K562 (cell line): ENCODE data around the gene ABHD8. TPM values are rescaled to one million over a fixed set of nuclear protein-coding genes. Genes with fewer than 3 reads are reported as not detected.

Experiments
- BCL6 ChIP-seq: fragments of 250-450 bp; sonication (Bioruptor Pico); IDR thresholded peaks from 2 replicates; pipeline ENCODE4 v1.4.0; 2020
- CHD2 ChIP-seq: IDR thresholded peaks from 2 replicates; pipeline ENCODE4 v1.6.1; 2011; ENCODE audit warnings: low read depth, low read length
- FIP1L1 ChIP-seq: fragments of 200-400 bp; formaldehyde crosslinking; IDR thresholded peaks from 2 replicates; pipeline ENCODE4 v1.6.1; 2018; ENCODE audit warnings: mild to moderate bottlenecking, low read depth, low read length; ENCODE audit not compliant: poor library complexity, severe bottlenecking
- NEUROD1 ChIP-seq: fragments of 150-350 bp; IDR thresholded peaks from 2 replicates; pipeline ENCODE4 v1.6.1; 2014; ENCODE audit warnings: borderline replicate concordance, low read length, low read depth; ENCODE audit not compliant: partially characterized antibody
- PML ChIP-seq: IDR thresholded peaks from 2 replicates; pipeline ENCODE4 v1.6.1; 2012; ENCODE audit warnings: low read length, inconsistent platforms
- SMAD1 ChIP-seq: fragments of 150-350 bp; IDR thresholded peaks from 2 replicates; pipeline ENCODE4 v1.6.1; 2014; ENCODE audit warnings: low read length, low read depth; ENCODE audit not compliant: partially characterized antibody
- SP2 ChIP-seq: IDR thresholded peaks from 2 replicates; pipeline ENCODE4 v1.6.1; 2011; ENCODE audit warnings: mild to moderate bottlenecking, low read depth, low read length, moderate library complexity; ENCODE audit not compliant: poor library complexity, severe bottlenecking; ENCODE audit errors: extremely low read depth
- YY1 ChIP-seq, 3 experiments: IDR thresholded peaks; 2 replicates each; pipeline ENCODE4 v1.6.1; 2011; ENCODE audit warnings: low read length in 2 of 3, mild to moderate bottlenecking in 2 of 3, moderate library complexity in 2 of 3, borderline replicate concordance in 1 of 3, control low read depth in 1 of 3, low read depth in 1 of 3; ENCODE audit not compliant: insufficient read depth in 3 of 3, insufficient replicate concordance in 2 of 3, control insufficient read depth in 1 of 3, insufficient read length in 1 of 3; ENCODE audit errors: extremely low read depth in 1 of 3
- ZBTB17 ChIP-seq: fragments of 450-650 bp; formaldehyde crosslinking; IDR thresholded peaks from 2 replicates; pipeline ENCODE4 v1.4.0; 2020; ENCODE audit warnings: mild to moderate bottlenecking
- ZNF165 ChIP-seq: fragments of 250-450 bp; sonication (Bioruptor Pico); IDR thresholded peaks from 2 replicates; pipeline ENCODE4 v1.4.0; 2020; ENCODE audit warnings: borderline replicate concordance
- polyA plus RNA-seq, 8 experiments: library from polyadenylated mRNA; depleted of rRNA in 4 of 8; stranded (reverse) in 5 of 8; unstranded in 3 of 8; fragments of >200 nt; fragmentation: Nextera tagmentation in 2 of 8; fragmentation: Illumina TruSeq in 1 of 8; extraction: Ambion mirVana in 2 of 8; extraction: Trizol in 1 of 8; gene quantifications; 2 replicates each; pipeline versions ENCODE4 v1.2.1 to v1.2.3, GENCODE V29; 2011 to 2014; ENCODE audit warnings: inconsistent platforms in 1 of 8, missing spikeins in 1 of 8
- total RNA-seq, 7 experiments: library from RNA; depleted of rRNA in 6 of 7; stranded (reverse); fragments of >200 nt in 6 of 7; fragmentation: Illumina TruSeq in 2 of 7; extraction: Trizol in 2 of 7; gene quantifications; 2 replicates each; pipeline versions ENCODE4 v1.2.1 to v1.2.3, GENCODE V29; 2011 to 2021; ENCODE audit warnings: low replicate concordance in 1 of 7
- TF ChIP-seq, protein P1 (sequence below): fragments of 450-650 bp; conservative IDR thresholded peaks from 2 replicates; pipeline ENCODE4 v1.6.1; 2016; ENCODE audit warnings: missing genetic modification characterization, low read depth, mild to moderate bottlenecking, control low read depth, missing compliant biosample characterization
- TF ChIP-seq, protein P2 (sequence below): fragments of 200-800 bp; sonication (Bioruptor generic); IDR thresholded peaks from 2 replicates; pipeline ENCODE4 v1.6.1; 2016; ENCODE audit warnings: missing genetic modification characterization, missing compliant biosample characterization
- TF ChIP-seq, protein P3 (sequence below): fragments of 150-350 bp; conservative IDR thresholded peaks from 2 replicates; pipeline ENCODE4 v1.6.1; 2014; ENCODE audit warnings: low read length
- TF ChIP-seq, protein P4 (sequence below): fragments of 450-650 bp; formaldehyde crosslinking; conservative IDR thresholded peaks from 2 replicates; pipeline ENCODE4 v1.4.0; 2022; ENCODE audit warnings: mild to moderate bottlenecking, missing genetic modification characterization

ABHD8 gene
- total and polyA plus RNA-seq, 9 of the 15 experiments (the other 6 are each of a cell fraction or from before 2014, with no cell fraction given) = 0.04 to 6.6 (median 2.0) TPM; not detected in 1

DNA sequence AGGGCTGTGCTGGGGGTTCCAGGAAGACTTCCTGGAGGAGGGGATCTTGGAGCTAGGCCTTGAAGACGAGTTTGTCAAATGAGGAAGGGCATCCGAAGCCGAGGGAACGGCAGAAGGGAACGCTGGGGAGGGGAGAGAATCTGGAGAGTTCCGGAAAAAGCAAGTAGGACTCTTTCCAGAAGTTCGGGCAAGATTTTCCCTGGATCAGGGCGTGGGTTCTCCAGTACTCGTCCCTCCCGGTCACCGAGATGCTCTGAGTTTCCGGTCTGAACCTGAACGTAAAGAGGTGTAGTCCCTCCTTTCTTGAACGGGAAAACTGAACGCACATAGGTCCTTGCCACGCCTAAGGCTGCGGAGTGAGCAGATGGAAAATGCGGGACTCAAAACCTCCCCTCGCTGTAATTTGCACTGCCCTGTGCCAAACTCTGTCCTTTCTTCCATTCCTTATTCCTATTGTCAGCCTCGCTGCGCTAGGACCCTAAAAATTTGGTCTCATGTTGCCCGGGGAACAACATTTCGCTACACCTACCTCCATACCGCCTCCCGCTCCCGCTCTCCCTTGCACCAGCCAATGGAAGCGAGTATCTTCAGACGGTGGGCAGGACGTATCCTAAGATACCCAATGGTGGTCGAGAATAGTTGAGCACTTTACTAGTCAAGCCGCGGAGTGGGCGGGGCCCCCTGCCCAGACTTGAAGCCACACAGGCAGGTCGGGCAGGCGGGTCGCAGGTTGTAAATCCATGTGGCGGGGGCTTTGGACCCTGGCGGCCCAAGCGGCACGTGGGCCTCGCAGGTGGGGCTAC, 33.8 kb upstream of the ABHD8 start, which contains the start of gene GTPBP3 (continued):
- TF ChIP-seq SP2 (peak; percentile 83), PML (peak; percentile 49; the same call in 1 of the 2 replicates), CHD2 (peak; percentile 79), FIP1L1 (no peak), BCL6 (no peak), ZNF165 (CRISPR knock-in tag) (0 out of 2 replicates have a peak, but pooled peaks have one; percentile 49), YY1 (IDR thresholded peaks at IDR 0.05; ENCODE audit: borderline replicate concordance in 1 of 3, control insufficient read depth in 1 of 3, extremely low read depth in 1 of 3, insufficient read depth in 3 of 3, insufficient read length in 1 of 3, insufficient replicate concordance in 2 of 3, low read depth in 1 of 3, low read length in 2 of 3) (peak; percentile 53 to 91 (median 82)), ZBTB17 (CRISPR knock-in tag) (no peak; the same call in 1 of the 2 replicates), NEUROD1 (peak; percentile 98), SMAD1 (peak; percentile 62)
- TF ChIP-seq, protein P1, sequence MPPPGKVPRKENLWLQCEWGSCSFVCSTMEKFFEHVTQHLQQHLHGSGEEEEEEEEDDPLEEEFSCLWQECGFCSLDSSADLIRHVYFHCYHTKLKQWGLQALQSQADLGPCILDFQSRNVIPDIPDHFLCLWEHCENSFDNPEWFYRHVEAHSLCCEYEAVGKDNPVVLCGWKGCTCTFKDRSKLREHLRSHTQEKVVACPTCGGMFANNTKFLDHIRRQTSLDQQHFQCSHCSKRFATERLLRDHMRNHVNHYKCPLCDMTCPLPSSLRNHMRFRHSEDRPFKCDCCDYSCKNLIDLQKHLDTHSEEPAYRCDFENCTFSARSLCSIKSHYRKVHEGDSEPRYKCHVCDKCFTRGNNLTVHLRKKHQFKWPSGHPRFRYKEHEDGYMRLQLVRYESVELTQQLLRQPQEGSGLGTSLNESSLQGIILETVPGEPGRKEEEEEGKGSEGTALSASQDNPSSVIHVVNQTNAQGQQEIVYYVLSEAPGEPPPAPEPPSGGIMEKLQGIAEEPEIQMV = no peak; the same call in 1 of the 2 replicates
- TF ChIP-seq, protein P2, sequence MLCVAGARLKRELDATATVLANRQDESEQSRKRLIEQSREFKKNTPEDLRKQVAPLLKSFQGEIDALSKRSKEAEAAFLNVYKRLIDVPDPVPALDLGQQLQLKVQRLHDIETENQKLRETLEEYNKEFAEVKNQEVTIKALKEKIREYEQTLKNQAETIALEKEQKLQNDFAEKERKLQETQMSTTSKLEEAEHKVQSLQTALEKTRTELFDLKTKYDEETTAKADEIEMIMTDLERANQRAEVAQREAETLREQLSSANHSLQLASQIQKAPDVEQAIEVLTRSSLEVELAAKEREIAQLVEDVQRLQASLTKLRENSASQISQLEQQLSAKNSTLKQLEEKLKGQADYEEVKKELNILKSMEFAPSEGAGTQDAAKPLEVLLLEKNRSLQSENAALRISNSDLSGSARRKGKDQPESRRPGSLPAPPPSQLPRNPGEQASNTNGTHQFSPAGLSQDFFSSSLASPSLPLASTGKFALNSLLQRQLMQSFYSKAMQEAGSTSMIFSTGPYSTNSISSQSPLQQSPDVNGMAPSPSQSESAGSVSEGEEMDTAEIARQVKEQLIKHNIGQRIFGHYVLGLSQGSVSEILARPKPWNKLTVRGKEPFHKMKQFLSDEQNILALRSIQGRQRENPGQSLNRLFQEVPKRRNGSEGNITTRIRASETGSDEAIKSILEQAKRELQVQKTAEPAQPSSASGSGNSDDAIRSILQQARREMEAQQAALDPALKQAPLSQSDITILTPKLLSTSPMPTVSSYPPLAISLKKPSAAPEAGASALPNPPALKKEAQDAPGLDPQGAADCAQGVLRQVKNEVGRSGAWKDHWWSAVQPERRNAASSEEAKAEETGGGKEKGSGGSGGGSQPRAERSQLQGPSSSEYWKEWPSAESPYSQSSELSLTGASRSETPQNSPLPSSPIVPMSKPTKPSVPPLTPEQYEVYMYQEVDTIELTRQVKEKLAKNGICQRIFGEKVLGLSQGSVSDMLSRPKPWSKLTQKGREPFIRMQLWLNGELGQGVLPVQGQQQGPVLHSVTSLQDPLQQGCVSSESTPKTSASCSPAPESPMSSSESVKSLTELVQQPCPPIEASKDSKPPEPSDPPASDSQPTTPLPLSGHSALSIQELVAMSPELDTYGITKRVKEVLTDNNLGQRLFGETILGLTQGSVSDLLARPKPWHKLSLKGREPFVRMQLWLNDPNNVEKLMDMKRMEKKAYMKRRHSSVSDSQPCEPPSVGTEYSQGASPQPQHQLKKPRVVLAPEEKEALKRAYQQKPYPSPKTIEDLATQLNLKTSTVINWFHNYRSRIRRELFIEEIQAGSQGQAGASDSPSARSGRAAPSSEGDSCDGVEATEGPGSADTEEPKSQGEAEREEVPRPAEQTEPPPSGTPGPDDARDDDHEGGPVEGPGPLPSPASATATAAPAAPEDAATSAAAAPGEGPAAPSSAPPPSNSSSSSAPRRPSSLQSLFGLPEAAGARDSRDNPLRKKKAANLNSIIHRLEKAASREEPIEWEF (CRISPR knock-in tag) = no peak
- TF ChIP-seq, protein P3, sequence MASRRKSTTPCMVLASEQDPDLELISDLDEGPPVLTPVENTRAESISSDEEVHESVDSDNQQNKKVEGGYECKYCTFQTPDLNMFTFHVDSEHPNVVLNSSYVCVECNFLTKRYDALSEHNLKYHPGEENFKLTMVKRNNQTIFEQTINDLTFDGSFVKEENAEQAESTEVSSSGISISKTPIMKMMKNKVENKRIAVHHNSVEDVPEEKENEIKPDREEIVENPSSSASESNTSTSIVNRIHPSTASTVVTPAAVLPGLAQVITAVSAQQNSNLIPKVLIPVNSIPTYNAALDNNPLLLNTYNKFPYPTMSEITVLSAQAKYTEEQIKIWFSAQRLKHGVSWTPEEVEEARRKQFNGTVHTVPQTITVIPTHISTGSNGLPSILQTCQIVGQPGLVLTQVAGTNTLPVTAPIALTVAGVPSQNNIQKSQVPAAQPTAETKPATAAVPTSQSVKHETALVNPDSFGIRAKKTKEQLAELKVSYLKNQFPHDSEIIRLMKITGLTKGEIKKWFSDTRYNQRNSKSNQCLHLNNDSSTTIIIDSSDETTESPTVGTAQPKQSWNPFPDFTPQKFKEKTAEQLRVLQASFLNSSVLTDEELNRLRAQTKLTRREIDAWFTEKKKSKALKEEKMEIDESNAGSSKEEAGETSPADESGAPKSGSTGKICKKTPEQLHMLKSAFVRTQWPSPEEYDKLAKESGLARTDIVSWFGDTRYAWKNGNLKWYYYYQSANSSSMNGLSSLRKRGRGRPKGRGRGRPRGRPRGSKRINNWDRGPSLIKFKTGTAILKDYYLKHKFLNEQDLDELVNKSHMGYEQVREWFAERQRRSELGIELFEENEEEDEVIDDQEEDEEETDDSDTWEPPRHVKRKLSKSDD = 0 out of 2 replicates have a peak, but pooled peaks have one; percentile 91
- TF ChIP-seq, protein P4, sequence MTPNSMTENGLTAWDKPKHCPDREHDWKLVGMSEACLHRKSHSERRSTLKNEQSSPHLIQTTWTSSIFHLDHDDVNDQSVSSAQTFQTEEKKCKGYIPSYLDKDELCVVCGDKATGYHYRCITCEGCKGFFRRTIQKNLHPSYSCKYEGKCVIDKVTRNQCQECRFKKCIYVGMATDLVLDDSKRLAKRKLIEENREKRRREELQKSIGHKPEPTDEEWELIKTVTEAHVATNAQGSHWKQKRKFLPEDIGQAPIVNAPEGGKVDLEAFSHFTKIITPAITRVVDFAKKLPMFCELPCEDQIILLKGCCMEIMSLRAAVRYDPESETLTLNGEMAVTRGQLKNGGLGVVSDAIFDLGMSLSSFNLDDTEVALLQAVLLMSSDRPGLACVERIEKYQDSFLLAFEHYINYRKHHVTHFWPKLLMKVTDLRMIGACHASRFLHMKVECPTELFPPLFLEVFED = peak; percentile 68; the same call in 1 of the 2 replicates
